DND-41 (cell line): ENCODE results near the gene DPM3.

Experiments used
- ATAC-seq: fragments of 200-7000 bp; cut with Tn5 transposase; 3 replicates; pipeline ENCODE4 v1.9.1; 2021; ENCODE audit warnings: low read depth; ENCODE audit not compliant: insufficient read depth
- DNase-seq: peaks from one replicate; pipeline ENCODE4 v3.0.0-alpha.2; 2020
- H2AFZ ChIP-seq: 2 replicates; pipeline ENCODE4 v1.6.0; 2012; ENCODE audit warnings: low read depth, low read length
- H3K27ac ChIP-seq: 2 replicates; pipeline ENCODE4 v1.5.1; 2012; ENCODE audit warnings: low read length, inconsistent platforms
- H3K27me3 ChIP-seq: fragments of 200-600 bp; sonication (generic); 2 replicates; pipeline ENCODE4 v1.6.0; 2012; ENCODE audit warnings: low read length, mild to moderate bottlenecking, inconsistent platforms; ENCODE audit not compliant: insufficient read depth, poor library complexity
- H3K36me3 ChIP-seq: 2 replicates; pipeline ENCODE4 v1.5.1; 2012; ENCODE audit warnings: low read length, inconsistent platforms; ENCODE audit not compliant: insufficient read depth
- H3K4me1 ChIP-seq: 2 replicates; pipeline ENCODE4 v1.5.1; 2012; ENCODE audit warnings: mild to moderate bottlenecking, low read length; ENCODE audit not compliant: insufficient read depth
- H3K4me2 ChIP-seq: 2 replicates; pipeline ENCODE4 v1.6.0; 2012; ENCODE audit warnings: mild to moderate bottlenecking, moderate library complexity, low read length, inconsistent platforms; ENCODE audit not compliant: insufficient read depth
- H3K4me3 ChIP-seq, 2 experiments: fragments of 200-600 bp in 1 of 2; shearing (Covaris generic) in 1 of 2; 2 replicates each; pipeline ENCODE4 v1.5.1; 2012 to 2016; ENCODE audit warnings: inconsistent platforms in 2 of 2, low read length in 2 of 2, mild to moderate bottlenecking in 2 of 2, low read depth in 1 of 2, moderate library complexity in 1 of 2
- H3K79me2 ChIP-seq: 2 replicates; pipeline ENCODE4 v1.6.0; 2012; ENCODE audit warnings: low read length, inconsistent platforms; ENCODE audit not compliant: insufficient read depth
- H3K9ac ChIP-seq: 2 replicates; pipeline ENCODE4 v1.6.0; 2012; ENCODE audit warnings: low read depth, mild to moderate bottlenecking, inconsistent platforms, low read length, moderate library complexity
- H3K9me3 ChIP-seq: 2 replicates; pipeline ENCODE4 v1.5.1; 2012; ENCODE audit warnings: low read length, moderate library complexity, mild to moderate bottlenecking, inconsistent platforms; ENCODE audit not compliant: insufficient read depth, severe bottlenecking
- H4K20me1 ChIP-seq: 2 replicates; pipeline ENCODE4 v1.6.0; 2012; ENCODE audit warnings: low read length; ENCODE audit not compliant: insufficient read depth
- CTCF ChIP-seq: IDR thresholded peaks from 2 replicates; pipeline ENCODE4 v1.5.1; 2012; ENCODE audit warnings: borderline replicate concordance, low read length, moderate library complexity, mild to moderate bottlenecking; ENCODE audit not compliant: poor library complexity, severe bottlenecking; ENCODE audit errors: extremely low read depth
- EZH2 ChIP-seq: IDR thresholded peaks from 3 replicates; pipeline ENCODE4 v1.6.1; 2012; ENCODE audit warnings: borderline replicate concordance, low read depth, mild to moderate bottlenecking, moderate library complexity, low read length, inconsistent platforms; ENCODE audit not compliant: severe bottlenecking

The DPM3 gene

GRCh38 chr1:155103325-155103724 is 37.0 kb downstream of the DPM3 start:
- Histone ChIP-seq H3K27ac (no peak overlapping the region), H3K9ac (no peak overlapping the region), H3K27me3 (peaks cover 10% of the 10 kb centered on the region), H3K36me3 (no peaks in the 10 kb centered on the region), H3K79me2 (no peaks in the 10 kb centered on the region), H3K4me3 (no peak overlapping the region), H4K20me1 (no peaks in the 10 kb centered on the region), H3K4me2 (no peak overlapping the region), H2AFZ (no peak overlapping the region), H3K4me1 (no peaks in the 10 kb centered on the region), H3K9me3 (no peaks in the 10 kb centered on the region)
- DNase-seq (no peak), ATAC-seq (no peak)
- TF ChIP-seq CTCF = no peak
- no peak for TF ChIP-seq EZH2

DNA sequence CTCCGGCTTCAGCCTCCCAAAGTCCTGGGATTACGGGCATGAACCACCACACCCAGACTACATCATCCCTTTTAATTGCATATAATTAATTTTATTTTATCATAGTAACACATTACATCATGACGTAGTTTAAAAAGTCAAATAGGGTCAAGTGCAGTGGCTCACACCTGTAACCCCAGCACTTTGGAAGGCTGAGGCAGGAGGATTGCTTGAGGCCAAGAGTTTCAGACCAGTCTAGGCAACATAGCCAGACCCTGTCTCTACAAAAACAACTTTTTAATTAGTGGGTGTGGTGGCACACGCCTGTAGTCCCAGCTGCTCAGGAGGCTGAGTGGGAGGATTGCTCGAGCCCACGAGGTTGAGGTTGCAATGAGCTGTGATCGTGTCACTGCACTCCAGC is 41.0 kb downstream of the DPM3 start:
- H3K27ac ChIP-seq = no peak overlapping the region
- H3K4me1 ChIP-seq = no peaks in the 10 kb centered on the region
- H2AFZ ChIP-seq = no peak overlapping the region
- no peaks in the 10 kb centered on the region for H3K36me3 ChIP-seq
- no peak overlapping the region for H3K9ac ChIP-seq
- DNase-seq (no peak), ATAC-seq (no peak)
- H4K20me1 ChIP-seq = no peaks in the 10 kb centered on the region
- peaks cover 18% of the 10 kb centered on the region for H3K27me3 ChIP-seq
- no peak for TF ChIP-seq CTCF
- TF ChIP-seq EZH2 = no peak
- no peaks in the 10 kb centered on the region for H3K9me3 ChIP-seq
- H3K4me2 ChIP-seq = no peak overlapping the region
- no peaks in the 10 kb centered on the region for H3K79me2 ChIP-seq
- H3K4me3 ChIP-seq = no peak overlapping the region

DNA sequence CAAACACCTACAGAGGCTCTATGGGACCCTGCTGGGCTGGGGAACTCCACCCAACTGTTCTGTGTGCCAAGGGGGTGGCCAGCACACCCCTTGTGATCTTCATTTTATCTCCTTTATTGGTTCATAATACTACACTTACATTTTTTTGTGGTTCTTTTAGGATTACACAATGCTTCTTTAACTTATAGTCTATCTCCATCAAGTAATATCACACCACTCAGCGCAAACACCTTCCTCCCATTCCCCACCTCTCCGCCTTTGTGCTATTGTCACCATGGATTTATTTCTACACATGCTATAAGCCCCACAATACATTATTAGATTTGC is 45.7 kb downstream of the DPM3 start:
- H3K9me3 ChIP-seq = no peaks in the 10 kb centered on the region
- peaks cover 7% of the 10 kb centered on the region for H4K20me1 ChIP-seq
- H3K79me2 ChIP-seq = no peaks in the 10 kb centered on the region
- H3K27me3 ChIP-seq = peaks cover 24% of the 10 kb centered on the region
- ATAC-seq (no peak), DNase-seq (no peak)
- no peaks in the 10 kb centered on the region for H3K36me3 ChIP-seq
- no peak overlapping the region for H2AFZ ChIP-seq
- no peak overlapping the region for H3K4me3 ChIP-seq
- TF ChIP-seq CTCF (no peak), EZH2 (no peak)
- H3K27ac ChIP-seq = no peak overlapping the region
- peaks cover 9% of the 10 kb centered on the region for H3K4me1 ChIP-seq
- H3K4me2 ChIP-seq = no peak overlapping the region
- no peak overlapping the region for H3K9ac ChIP-seq
